GM18498 (cell line): ENCODE results near the gene CABCOCO1.

Experiments used
- ATAC-seq: cut with Tn5 transposase; IDR thresholded peaks from one replicate; pipeline ENCODE4 v1.9.1; 2021; ENCODE audit warnings: mild to moderate bottlenecking, moderate library complexity; ENCODE audit not compliant: unreplicated experiment

The CABCOCO1 gene

DNA sequence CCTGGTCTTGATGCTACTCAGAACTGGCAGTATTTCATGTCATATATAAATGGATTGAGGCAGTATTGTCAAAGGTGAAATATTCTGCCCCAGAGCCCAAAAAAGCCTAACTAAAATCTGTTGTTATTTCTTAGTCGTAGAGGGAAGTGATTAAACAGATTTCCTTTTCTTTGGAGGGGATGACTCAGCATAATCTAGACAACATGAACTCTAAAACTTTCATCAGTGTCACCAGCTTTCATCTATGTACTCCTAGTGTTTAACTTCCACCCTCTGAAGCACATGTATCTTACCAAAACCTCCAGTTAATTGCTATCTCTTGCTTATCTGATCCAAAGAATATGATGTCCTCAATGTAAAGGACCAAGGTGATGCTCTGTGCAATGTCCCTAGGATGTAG, 141.7 kb downstream of the CABCOCO1 start:
- no peak for ATAC-seq

DNA sequence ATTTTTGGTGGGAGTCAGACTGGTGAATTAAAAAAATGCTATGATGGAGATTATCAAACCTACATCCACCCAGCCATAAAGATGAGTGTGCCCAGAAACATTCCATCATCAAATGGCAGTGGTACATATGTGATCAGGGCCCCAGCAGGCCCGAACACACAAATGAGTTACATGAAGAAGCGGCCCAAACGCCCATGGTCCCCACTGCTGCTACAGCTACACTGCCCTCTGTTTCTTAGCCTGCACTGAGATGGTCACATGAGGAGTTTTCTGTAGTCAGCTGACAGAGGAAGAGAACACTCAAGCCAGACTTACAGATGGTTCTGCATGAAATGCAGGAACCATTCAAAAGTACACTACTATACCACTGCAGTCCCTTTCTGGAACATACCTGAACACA, 142.4 kb downstream of the CABCOCO1 start:
- ATAC-seq, result no peak

DNA sequence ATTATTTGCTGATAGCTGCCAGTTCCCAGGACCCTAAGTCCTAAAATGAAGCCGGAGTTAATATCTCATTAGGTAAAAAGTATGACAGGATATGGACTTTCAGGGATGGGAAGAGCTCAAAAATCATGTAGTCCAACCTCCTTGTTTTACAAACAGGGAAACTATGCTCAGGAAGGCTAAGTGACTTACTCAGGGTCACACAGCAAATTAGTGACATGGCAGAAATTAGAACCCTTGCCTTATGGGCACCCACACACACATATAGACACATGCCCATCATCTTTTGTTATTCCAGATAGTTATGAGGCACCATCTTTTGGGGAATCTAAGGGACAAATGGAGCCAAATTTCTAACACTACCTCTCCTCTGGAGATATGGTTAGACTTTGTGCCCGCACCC, 147.5 kb downstream of the CABCOCO1 start:
- no peak for ATAC-seq

DNA sequence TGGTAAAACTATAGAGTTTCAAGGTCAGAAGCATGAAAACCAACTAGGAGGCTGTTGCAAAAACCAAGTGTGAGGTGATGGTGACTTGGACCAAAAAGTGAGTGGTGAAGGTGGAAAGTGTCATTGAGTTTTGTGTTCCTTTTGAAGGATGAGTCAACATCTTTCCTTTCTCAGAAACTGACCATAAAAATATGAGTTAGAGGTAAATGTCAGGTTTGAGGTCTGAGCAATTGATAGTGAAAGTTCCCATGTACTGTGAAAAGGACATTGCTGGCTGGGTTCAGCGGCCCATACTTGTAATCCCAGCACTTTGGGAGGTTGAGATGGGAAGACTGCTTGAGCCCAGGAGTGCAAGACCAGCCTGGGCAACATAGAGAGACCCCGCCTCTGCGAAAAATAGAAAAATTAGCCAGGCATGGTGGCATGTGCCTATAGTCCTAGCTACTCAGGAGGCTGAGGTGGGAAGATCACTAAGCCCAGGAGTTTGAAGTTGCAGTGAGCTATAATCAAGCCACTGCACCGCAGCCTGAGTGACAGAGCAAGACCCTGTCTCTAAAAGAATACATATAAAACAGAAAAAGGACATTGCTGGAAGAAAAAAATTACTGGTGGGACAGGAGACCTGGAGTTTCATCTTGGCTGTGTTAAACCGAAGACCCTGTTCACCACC, 149.5 kb downstream of the CABCOCO1 start:
- ATAC-seq, result peak; percentile 72

- no peak for ATAC-seq
These were observed 150.2 kb downstream of the CABCOCO1 start for GRCh38 chr10:61812920-61813319.

- ATAC-seq, result no peak
These were observed 151.4 kb downstream of the CABCOCO1 start for GRCh38 chr10:61814160-61814559.

GRCh38 chr10:61815496-61815895, 152.8 kb downstream of the CABCOCO1 start:
- ATAC-seq, result no peak
